ENCODE measurements around the gene SYT17. TPM values are rescaled to one million over a fixed set of nuclear protein-coding genes. Genes with fewer than 3 reads are reported as not detected.
"Not testable (repeated sequence)": the region's sequence is repeated elsewhere in the genome, so short reads cannot be mapped to it uniquely, and the experiment has no call there.

The SYT17 gene
- total RNA-seq, 1 donor from 2014 or later: 10.7 TPM

DNA sequence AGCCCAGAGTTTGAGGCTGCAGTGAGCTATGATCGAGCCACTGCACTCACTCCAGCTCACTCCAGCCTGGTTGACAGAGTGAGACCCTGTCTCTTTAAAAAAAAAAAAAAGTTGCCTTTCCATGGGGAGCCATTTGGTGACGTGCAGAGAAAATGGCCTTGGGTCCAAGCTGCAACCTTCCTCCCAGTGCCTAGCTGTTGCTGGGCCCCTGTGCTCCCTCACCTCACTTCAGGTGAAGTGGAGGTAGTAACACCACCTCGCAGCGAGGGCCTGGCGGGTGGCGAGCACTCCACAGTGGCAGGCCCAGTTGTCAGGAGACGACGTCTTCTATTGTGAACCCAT lies 17.4 kb downstream of the SYT17 start:
- Mint-ChIP-seq H3K36me3 (ENCODE audit: insufficient read depth) (peaks cover 9% of the 10 kb centered on the region), H3K27ac (no peak overlapping the region), H3K9me3 (ENCODE audit: low read depth) (no peaks in the 10 kb centered on the region), H3K4me1 (ENCODE audit: low read depth) (peaks cover 2% of the 10 kb centered on the region), H3K27me3 (no peaks in the 10 kb centered on the region), H3K4me3 (ENCODE audit: low read depth) (no peak overlapping the region)
- TF ChIP-seq, protein P1, sequence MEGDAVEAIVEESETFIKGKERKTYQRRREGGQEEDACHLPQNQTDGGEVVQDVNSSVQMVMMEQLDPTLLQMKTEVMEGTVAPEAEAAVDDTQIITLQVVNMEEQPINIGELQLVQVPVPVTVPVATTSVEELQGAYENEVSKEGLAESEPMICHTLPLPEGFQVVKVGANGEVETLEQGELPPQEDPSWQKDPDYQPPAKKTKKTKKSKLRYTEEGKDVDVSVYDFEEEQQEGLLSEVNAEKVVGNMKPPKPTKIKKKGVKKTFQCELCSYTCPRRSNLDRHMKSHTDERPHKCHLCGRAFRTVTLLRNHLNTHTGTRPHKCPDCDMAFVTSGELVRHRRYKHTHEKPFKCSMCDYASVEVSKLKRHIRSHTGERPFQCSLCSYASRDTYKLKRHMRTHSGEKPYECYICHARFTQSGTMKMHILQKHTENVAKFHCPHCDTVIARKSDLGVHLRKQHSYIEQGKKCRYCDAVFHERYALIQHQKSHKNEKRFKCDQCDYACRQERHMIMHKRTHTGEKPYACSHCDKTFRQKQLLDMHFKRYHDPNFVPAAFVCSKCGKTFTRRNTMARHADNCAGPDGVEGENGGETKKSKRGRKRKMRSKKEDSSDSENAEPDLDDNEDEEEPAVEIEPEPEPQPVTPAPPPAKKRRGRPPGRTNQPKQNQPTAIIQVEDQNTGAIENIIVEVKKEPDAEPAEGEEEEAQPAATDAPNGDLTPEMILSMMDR (IDR thresholded peaks at IDR 0.05; ENCODE audit: unreplicated experiment): no peak
- no peak for DNase-seq (ENCODE audit: low spot score, unreplicated experiment)

- TF ChIP-seq, protein P1 (IDR thresholded peaks at IDR 0.05; ENCODE audit: unreplicated experiment): no peak
- DNase-seq (ENCODE audit: low spot score, unreplicated experiment): no peak
- Mint-ChIP-seq H3K9me3 (ENCODE audit: low read depth) (no peaks in the 10 kb centered on the region), H3K27ac (no peak overlapping the region), H3K36me3 (ENCODE audit: insufficient read depth) (peaks cover 9% of the 10 kb centered on the region), H3K27me3 (no peaks in the 10 kb centered on the region), H3K4me1 (ENCODE audit: low read depth) (peaks cover 2% of the 10 kb centered on the region), H3K4me3 (ENCODE audit: low read depth) (no peak overlapping the region)
Observed at GRCh38 chr16:19186408-19186807, 18.4 kb downstream of the SYT17 start.

GRCh38 chr16:19187961-19188360 lies 19.9 kb downstream of the SYT17 start:
- not testable (repeated sequence) for DNase-seq (ENCODE audit: low spot score, unreplicated experiment); H3K27ac Mint-ChIP-seq; H3K4me1 Mint-ChIP-seq (ENCODE audit: low read depth); H3K9me3 Mint-ChIP-seq (ENCODE audit: low read depth); H3K4me3 Mint-ChIP-seq (ENCODE audit: low read depth); H3K27me3 Mint-ChIP-seq; H3K36me3 Mint-ChIP-seq (ENCODE audit: insufficient read depth)

DNA sequence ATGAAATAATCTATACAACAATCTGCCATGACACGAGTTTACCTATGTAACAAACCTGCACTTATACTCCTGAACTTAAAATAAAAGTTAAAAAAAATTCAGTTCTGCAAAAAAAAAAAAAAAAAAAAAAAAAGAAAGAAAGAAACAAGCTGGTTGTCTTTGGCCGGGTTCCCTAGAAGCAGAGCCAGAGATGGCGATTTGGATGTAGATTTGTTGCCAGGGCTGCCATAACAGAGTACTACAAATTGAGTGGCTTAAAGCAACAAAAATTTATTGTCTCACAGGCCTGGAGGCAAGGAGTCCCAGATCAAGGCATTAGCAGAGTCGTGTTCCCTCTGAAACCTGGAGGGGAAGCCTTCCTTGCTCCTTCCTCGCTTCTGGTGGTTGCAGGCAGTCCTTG lies 20.4 kb downstream of the SYT17 start:
- Mint-ChIP-seq H3K4me3 (ENCODE audit: low read depth) (no peak overlapping the region), H3K9me3 (ENCODE audit: low read depth) (no peaks in the 10 kb centered on the region), H3K27ac (no peak overlapping the region), H3K27me3 (no peaks in the 10 kb centered on the region), H3K36me3 (ENCODE audit: insufficient read depth) (peaks cover 8% of the 10 kb centered on the region), H3K4me1 (ENCODE audit: low read depth) (peaks cover 2% of the 10 kb centered on the region)
- TF ChIP-seq, protein P1 (IDR thresholded peaks at IDR 0.05; ENCODE audit: unreplicated experiment): no peak
- DNase-seq (ENCODE audit: low spot score, unreplicated experiment): no peak

DNA sequence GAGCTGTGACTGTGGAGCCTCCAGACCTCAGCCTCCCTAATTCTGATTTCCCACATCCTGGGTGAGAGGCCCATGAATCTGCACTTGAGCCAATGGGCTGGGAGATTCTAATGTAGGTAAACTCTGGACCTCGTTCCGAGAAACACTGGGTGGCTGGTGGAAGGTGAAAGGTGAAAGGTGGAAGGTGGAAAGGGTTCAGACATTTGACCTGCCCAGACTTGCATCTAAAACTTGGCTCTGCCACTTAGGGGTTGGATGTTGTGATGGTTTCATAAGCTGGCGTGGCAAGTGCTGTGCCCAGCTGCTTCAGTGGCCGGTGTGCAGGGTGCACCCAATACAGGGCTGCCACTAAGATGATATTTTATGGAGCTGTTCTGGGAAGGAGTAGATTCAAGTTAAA lies 24.8 kb downstream of the SYT17 start:
- no peak overlapping the region for H3K4me3 Mint-ChIP-seq (ENCODE audit: low read depth)
- no peak for DNase-seq (ENCODE audit: low spot score, unreplicated experiment)
- no peaks in the 10 kb centered on the region for H3K27me3 Mint-ChIP-seq
- H3K9me3 Mint-ChIP-seq (ENCODE audit: low read depth): no peaks in the 10 kb centered on the region
- no peak overlapping the region for H3K27ac Mint-ChIP-seq
- TF ChIP-seq, protein P1 (IDR thresholded peaks at IDR 0.05; ENCODE audit: unreplicated experiment): no peak
- H3K4me1 Mint-ChIP-seq (ENCODE audit: low read depth): peaks cover 2% of the 10 kb centered on the region
- peaks cover 5% of the 10 kb centered on the region for H3K36me3 Mint-ChIP-seq (ENCODE audit: insufficient read depth)

GRCh38 chr16:19196871-19197270 lies 28.8 kb downstream of the SYT17 start:
- Mint-ChIP-seq H3K9me3 (ENCODE audit: low read depth) (peaks cover 9% of the 10 kb centered on the region), H3K27ac (no peak overlapping the region)

More at GRCh38 chr16:19196871-19197270, 28.8 kb downstream of the SYT17 start:
- H3K4me3 Mint-ChIP-seq (ENCODE audit: low read depth): no peak overlapping the region
- DNase-seq (ENCODE audit: low spot score, unreplicated experiment): no peak
- H3K4me1 Mint-ChIP-seq (ENCODE audit: low read depth): no peaks in the 10 kb centered on the region
- H3K36me3 Mint-ChIP-seq (ENCODE audit: insufficient read depth): peaks cover 9% of the 10 kb centered on the region
- TF ChIP-seq, protein P1 (IDR thresholded peaks at IDR 0.05; ENCODE audit: unreplicated experiment): no peak
- no peaks in the 10 kb centered on the region for H3K27me3 Mint-ChIP-seq
